Urothelium cell line (cell line): Measurements from ENCODE around the gene OR4X2.
"Not testable (repeated sequence)": the region's sequence is repeated elsewhere in the genome, so short reads cannot be mapped to it uniquely, and the experiment has no call there.

ENCODE experiments used
- DNase-seq: peaks from one replicate; pipeline ENCODE4 v3.0.0; 2011; ENCODE audit warnings: low spot score, mixed read lengths
- FAIRE-seq: peaks from 2 replicates; lab custom pipeline; 2011; peaks lifted over from hg19 to GRCh38; lab: Jason Lieb, UNC

OR4X2 gene, protein sequence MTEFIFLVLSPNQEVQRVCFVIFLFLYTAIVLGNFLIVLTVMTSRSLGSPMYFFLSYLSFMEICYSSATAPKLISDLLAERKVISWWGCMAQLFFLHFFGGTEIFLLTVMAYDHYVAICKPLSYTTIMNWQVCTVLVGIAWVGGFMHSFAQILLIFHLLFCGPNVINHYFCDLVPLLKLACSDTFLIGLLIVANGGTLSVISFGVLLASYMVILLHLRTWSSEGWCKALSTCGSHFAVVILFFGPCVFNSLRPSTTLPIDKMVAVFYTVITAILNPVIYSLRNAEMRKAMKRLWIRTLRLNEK

DNA sequence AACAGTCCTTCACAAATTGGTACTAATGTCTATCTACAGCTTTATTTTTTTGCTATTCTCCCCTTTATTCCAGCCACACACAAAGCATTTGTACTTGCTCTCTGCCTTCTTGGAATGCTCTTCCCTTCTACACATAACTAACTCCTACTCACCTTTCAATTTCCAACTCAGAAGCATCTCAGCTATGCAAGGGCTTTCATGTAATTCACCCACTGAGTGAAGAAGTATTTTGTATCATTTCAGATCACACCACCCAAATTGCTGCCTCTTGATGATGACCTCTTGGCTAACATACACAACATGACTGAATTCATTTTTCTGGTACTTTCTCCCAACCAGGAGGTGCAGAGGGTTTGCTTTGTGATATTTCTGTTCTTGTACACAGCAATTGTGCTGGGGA, at the start of gene OR4X2:
TSS of gene OR4X2 (plus strand) at position 301 of the 400 bp plus-strand sequence. CDS start at position 301, 0 bp downstream.
- no peak for DNase-seq
- no peak for FAIRE-seq

DNA sequence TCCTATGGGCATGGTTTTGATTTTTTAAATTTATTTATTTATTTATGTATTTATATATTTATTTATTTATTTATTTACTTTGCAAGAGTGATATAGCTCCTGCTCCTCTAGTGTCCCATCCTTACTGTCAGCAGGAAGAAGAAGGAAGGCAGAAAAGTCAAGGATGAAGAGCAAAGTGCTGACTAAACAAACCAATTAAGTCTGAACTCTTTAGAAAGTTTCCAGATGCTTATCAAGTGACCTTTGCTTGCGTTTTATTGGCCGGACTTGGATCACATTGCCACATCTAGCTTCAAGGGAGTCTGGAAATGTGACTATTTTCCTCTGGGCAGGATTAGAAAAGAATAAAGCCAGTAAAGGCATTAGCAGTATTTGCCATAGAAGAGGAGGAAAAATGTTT, 37.0 kb upstream of the OR4X2 start:
- FAIRE-seq = no peak
- DNase-seq = no peak

DNA sequence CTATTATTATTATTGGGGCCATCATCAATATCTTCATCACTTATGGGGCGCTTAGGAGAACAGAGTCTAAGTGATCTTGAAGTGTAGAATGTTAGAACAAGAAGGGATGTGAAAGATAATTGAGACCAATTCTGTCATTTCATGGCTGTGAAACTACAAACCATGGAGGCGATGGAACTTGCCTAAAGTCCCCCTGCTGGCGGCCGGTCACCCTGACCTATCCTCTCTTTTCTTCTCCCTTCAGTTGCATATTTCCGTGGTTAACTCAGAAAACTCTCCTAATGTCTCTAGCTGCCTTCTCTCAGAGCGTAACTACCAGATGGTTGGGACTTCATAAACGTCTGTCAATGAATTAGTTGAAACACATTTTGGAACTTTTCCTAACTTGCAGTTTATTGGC, 34.9 kb upstream of the OR4X2 start:
- DNase-seq (no peak), FAIRE-seq (no peak)

DNA sequence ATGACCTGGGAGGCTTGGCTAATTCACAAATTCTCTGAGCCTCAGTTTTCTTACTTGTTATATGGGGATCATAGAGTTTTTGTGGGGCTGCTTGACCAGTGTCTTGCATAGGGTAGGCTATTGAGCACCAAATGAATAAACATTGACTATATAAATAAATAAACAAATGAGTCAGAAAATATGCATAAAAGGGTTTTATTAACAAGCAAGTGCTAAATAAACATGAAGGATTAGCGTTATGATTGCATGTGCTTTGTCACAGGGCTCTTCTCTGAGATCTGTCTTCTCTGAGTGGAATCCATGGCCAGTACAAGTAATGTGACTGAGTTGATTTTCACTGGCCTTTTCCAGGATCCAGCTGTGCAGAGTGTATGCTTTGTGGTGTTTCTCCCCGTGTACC, 28.4 kb upstream of the OR4X2 start, which contains the start of gene OR4B1:
TSS of gene OR4B1 (plus strand) at position 301 of the 400 bp plus-strand sequence. CDS start at position 301, 0 bp downstream.
- DNase-seq (no peak), FAIRE-seq (no peak)

DNA sequence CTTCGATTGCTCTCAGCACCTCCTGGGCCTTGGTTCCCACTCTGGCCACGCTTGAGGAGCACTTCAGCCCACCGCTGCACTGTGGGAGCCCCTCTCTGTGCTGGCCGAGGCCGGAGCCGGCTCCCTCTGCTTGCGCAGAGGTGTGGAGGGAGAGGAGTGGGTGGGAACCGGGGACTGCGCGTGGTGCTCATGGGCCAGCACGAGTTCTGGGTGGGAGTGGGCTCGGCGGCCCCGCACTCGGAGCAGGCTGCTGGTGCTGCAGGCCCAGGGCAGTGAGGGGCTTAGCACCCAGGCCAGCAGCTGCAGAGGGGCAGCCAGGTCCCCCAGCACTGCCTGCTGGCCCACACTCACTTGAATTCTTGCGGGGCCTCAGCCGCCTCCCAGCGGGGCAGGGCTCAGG, 16.1 kb upstream of the OR4X2 start:
- FAIRE-seq = no peak
- no peak for DNase-seq

DNA sequence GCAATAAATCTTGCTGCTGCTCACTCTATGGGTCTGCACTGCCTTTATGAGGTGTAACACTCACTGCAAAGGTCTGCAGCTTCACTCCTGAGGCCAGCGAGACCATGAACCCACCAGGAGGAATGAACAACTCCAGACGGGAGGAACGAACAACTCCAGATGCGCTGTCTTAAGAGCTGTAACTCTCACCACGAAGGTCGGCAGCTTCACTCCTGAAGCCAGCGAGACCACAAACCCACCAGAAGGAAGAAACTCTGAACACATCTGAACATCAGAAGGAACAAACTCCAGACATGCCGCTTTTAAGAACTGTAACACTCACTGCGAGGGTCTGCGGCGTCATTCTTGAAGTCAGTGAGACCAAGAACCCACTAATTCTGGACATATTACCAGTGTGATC, 14.8 kb upstream of the OR4X2 start:
- not testable (repeated sequence) for FAIRE-seq, DNase-seq

DNA sequence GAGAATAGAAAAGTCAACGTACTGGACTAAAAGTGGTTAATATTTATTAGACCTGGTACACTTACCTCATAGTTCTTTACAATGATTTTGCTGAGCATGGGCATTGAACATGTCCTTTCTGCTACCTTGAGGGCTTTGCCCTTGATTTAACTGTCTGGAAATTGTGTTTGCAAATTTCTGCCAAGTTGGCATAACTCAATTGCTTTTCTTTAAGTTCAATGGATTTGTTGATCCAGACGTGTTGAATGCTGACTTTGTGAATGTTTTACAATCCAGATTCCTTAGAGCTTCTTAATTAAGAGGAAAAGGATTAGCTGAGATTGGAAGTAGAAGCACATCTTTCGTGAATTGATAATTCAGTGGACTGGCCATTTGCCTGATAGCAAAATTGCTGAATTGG, 7.2 kb upstream of the OR4X2 start:
- FAIRE-seq = no peak
- DNase-seq = no peak

DNA sequence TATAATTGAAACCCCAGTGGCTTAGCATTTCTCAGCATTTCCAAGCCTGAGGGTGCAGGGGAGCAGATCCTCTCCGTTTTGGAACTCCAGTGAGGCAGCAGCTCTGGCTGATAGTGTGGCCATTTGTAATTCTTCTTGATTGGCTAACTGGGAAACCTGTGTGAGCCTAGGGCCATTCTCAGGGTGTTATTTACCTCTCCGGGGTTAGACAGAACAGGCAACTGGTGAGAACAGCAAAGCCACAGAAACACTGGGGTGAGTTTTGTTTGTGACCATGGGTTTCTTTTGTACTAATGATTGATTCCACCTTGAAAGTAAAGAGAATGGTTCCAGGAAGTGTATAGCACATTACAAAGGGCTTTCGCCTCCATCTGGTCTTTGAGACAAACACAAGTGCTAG, 2.4 kb upstream of the OR4X2 start:
- no peak for FAIRE-seq
- DNase-seq = no peak

DNA sequence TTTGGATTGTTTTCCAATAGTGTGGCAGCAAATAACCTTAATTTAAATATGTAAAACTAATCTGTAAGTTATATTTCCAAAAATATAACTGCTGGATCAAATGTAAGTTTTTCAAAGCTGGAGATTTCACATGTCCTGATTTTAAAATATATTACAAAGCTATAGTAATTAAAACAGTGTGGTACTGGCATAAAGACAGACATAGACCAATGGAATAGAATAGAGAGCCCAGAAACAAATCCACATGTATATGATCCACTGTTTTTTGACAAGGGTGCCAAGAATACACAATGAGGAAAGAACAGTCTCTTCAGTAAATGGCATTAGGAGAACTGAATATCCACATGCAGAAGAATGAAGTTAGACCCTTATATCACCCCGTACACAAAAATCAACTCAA, 4.0 kb downstream of the OR4X2 start:
- DNase-seq (no peak), FAIRE-seq (no peak)

DNA sequence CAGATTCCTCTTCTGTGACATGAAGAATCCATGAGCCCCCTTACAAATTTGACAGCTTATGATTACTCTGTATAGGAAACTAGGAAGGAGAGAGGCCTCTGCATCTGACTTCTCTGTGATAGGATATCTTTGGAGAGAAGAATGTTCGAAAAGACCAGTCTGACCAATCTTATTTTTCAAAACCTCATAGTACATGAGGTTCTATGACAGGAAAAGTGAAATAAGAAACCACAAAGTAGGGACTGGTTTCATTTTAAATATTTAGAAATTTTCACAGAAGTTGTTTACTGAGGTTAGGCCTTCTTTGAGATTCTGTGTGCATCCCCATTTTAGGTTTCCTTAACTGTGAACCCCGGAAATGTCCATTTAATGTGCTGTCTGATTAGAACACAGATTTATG, 16.7 kb downstream of the OR4X2 start:
- no peak for FAIRE-seq
- no peak for DNase-seq

DNA sequence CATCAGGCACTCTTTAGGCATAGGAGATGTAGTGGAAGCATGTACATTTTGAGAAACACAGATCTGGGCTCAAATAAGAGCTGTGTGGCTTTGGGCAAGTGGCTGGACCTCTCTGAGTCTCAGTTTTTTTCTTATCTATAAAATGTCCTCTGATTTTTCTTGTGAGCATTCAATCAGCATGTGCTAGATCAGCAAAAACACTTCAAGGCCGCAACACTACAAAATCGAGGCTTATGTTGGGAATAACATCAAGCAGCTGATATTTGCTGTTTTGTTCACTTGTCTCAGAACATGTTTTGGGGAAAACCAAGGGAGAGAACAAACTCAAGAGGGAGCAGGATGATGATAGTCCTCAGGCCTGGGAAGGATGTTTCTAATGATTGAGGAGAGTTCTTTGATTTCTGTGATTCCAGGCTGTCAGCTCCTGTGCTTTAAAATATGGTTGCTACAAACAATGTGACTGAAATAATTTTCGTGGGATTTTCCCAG, 18.6 kb downstream of the OR4X2 start, which contains the start of gene OR4X1:
TSS of gene OR4X1 (plus strand) at position 439 of the 489 bp plus-strand sequence. CDS start at position 439, 0 bp downstream.
- no peak for DNase-seq
- no peak for FAIRE-seq

DNA sequence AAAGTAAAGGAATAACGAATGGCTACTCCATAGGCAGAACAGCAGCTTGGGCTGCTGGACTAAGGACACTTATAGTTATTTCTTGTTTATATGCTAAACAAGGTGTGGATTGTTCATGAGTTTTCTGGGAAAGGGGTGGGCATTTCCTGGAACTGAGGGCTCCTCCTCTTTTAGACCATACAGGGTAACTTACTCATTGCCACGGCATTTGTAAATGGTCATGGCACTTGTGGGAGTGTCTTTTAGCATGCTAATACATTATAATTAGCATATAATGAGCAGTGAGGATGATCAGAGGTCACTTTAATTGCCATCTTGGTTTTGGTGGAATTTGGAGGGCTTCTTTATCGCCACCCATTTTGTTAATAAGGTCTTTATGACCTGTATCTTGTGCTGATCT, 25.7 kb downstream of the OR4X2 start:
- FAIRE-seq = no peak
- no peak for DNase-seq

DNA sequence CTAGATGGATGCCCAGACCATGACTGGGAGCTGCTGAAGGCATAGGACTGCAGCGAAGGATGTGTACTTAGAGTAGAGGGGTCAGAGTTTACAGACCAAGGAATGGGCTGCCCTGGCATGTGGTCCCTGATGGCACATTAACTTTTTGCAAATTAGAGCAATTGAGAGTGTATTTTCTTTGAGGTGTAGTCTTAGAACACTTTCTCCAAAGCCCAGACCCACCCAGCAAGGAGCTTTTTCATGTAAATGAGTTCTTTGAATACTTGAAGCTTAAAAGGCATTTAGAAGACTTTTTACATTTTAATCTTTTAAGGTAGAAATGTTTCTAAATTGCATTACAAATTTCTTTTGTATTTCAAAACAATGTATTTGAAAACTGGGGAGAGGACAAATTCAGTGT, 27.7 kb downstream of the OR4X2 start:
- DNase-seq (no peak), FAIRE-seq (no peak)
